Mesothelial cell of epicardium (in vitro differentiated cells): ENCODE data around the gene TECPR2. TPM values are rescaled to one million over a fixed set of nuclear protein-coding genes. Genes with fewer than 3 reads are reported as not detected.
A peak's percentile ranks its signal among the peaks of the same experiment; 100 is the strongest.

Experiments
- DNase-seq, 2 experiments: peaks; one replicate each; pipeline ENCODE4 v3.0.0; 2021; ENCODE audit warnings: low spot score in 2 of 2; ENCODE audit not compliant: unreplicated experiment in 2 of 2
- H3K27ac Mint-ChIP-seq: 2 replicates; pipeline ENCODE4 v1.8.0; 2021; ENCODE audit warnings: mixed read lengths
- H3K27me3 Mint-ChIP-seq: 2 replicates; pipeline ENCODE4 v1.8.0; 2021; ENCODE audit warnings: low read depth, mixed read lengths
- H3K36me3 Mint-ChIP-seq: 2 replicates; pipeline ENCODE4 v1.8.0; 2021; ENCODE audit warnings: mixed read lengths
- H3K4me1 Mint-ChIP-seq: 2 replicates; pipeline ENCODE4 v1.8.0; 2021; ENCODE audit warnings: mixed read lengths
- H3K4me3 Mint-ChIP-seq: 2 replicates; pipeline ENCODE4 v1.8.0; 2021; ENCODE audit warnings: mild to moderate bottlenecking, moderate library complexity, mixed read lengths
- H3K9me3 Mint-ChIP-seq: 2 replicates; pipeline ENCODE4 v1.8.0; 2021; ENCODE audit warnings: mixed read lengths
- CTCF ChIP-seq: fragments of 200-600 bp; sonication (generic); IDR thresholded peaks from one replicate; pipeline ENCODE4 v1.5.0; 2021; ENCODE audit warnings: antibody characterized with exemption; ENCODE audit not compliant: unreplicated experiment
- total RNA-seq: library from RNA; stranded (reverse); gene quantifications from 3 replicates; pipeline ENCODE4 v1.2.1, GENCODE V29; 2021

The TECPR2 gene
- total RNA-seq, 1 donor from 2014 or later: 30.0 TPM

- no peak for DNase-seq
- TF ChIP-seq CTCF: no peak
- no peak overlapping the region for H3K27ac Mint-ChIP-seq
- H3K27me3 Mint-ChIP-seq: no peaks in the 10 kb centered on the region
- H3K9me3 Mint-ChIP-seq: no peaks in the 10 kb centered on the region
- peaks cover 13% of the 10 kb centered on the region for H3K36me3 Mint-ChIP-seq
- no peaks in the 10 kb centered on the region for H3K4me1 Mint-ChIP-seq
- no peak overlapping the region for H3K4me3 Mint-ChIP-seq
Measured at GRCh38 chr14:102499401-102500157, 136.8 kb downstream of the TECPR2 start.

- Mint-ChIP-seq H3K4me1 (no peaks in the 10 kb centered on the region), H3K27ac (peak overlapping the region; percentile 21), H3K9me3 (no peaks in the 10 kb centered on the region), H3K27me3 (no peaks in the 10 kb centered on the region), H3K4me3 (no peak overlapping the region), H3K36me3 (peaks cover 13% of the 10 kb centered on the region)
- no peak for DNase-seq
- no peak for TF ChIP-seq CTCF
Measured at GRCh38 chr14:102500158-102500662, 137.5 kb downstream of the TECPR2 start.

GRCh38 chr14:102500713-102501112 is 138.0 kb downstream of the TECPR2 start:
- Mint-ChIP-seq H3K4me3 (no peak overlapping the region), H3K36me3 (peaks cover 13% of the 10 kb centered on the region), H3K9me3 (no peaks in the 10 kb centered on the region), H3K27me3 (no peaks in the 10 kb centered on the region), H3K4me1 (no peaks in the 10 kb centered on the region), H3K27ac (peak overlapping the region; percentile 21)
- no peak for DNase-seq
- TF ChIP-seq CTCF: no peak

GRCh38 chr14:102501751-102502315 is 139.1 kb downstream of the TECPR2 start:
- no peak for TF ChIP-seq CTCF
- peaks cover 15% of the 10 kb centered on the region for H3K36me3 Mint-ChIP-seq
- H3K9me3 Mint-ChIP-seq: no peaks in the 10 kb centered on the region
- peak overlapping the region; percentile 3 for H3K27ac Mint-ChIP-seq
- DNase-seq: no peak
- H3K27me3 Mint-ChIP-seq: no peaks in the 10 kb centered on the region
- H3K4me1 Mint-ChIP-seq: no peaks in the 10 kb centered on the region
- H3K4me3 Mint-ChIP-seq: no peak overlapping the region

GRCh38 chr14:102502571-102502970 is 139.8 kb downstream of the TECPR2 start:
- Mint-ChIP-seq H3K27me3 (no peaks in the 10 kb centered on the region), H3K36me3 (peaks cover 15% of the 10 kb centered on the region), H3K9me3 (no peaks in the 10 kb centered on the region), H3K4me1 (no peaks in the 10 kb centered on the region), H3K27ac (no peak overlapping the region), H3K4me3 (no peak overlapping the region)
- no peak for DNase-seq
- no peak for TF ChIP-seq CTCF
